GM21576 (cell line): ENCODE data around the gene EDIL3.
"Not testable (repeated sequence)": the region's sequence is repeated elsewhere in the genome, so short reads cannot be mapped to it uniquely, and the experiment has no call there.

Experiments
- ATAC-seq: cut with Tn5 transposase; IDR thresholded peaks from one replicate; pipeline ENCODE4 v1.9.1; 2021; ENCODE audit warnings: mild to moderate bottlenecking, moderate library complexity; ENCODE audit not compliant: unreplicated experiment

Gene EDIL3

DNA sequence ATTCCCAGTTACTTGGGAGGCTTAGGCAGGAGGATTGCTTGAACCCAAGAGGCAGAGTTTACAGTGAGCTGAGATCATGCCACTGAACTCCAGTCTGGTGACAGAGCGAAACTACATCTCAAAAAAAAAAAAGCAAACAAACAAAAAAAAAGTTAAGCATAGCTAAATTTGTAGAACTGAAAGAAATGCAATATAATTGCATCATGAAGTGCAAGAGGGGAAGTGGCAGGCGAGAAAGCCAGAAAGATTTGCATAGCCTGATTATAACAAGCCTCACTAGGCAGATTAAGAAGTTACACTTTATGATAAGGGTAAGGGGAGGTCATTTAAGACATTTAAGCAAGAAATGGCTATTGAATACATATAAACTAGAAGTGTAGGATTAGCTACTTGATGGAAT is 187.1 kb downstream of the EDIL3 start:
- ATAC-seq = peak; percentile 59

DNA sequence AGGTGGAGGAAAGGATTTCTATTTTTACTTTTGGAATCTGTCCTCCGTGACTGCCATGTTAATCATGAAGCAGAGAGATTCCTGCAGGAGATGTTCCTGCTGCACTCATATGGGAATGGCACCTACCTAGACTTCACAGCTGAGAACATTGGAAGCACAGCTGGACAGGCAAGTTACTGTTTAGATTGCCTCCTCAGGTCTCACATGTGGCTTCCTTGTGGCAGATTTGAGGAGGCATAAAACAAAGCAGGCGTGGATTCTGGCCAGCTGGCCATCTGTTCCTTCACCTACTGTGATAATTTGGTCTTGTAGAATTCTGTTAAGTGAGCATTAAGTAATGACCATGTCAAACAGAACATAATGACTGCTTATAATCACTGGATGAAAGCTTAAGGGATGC is 193.4 kb downstream of the EDIL3 start:
- no peak for ATAC-seq

DNA sequence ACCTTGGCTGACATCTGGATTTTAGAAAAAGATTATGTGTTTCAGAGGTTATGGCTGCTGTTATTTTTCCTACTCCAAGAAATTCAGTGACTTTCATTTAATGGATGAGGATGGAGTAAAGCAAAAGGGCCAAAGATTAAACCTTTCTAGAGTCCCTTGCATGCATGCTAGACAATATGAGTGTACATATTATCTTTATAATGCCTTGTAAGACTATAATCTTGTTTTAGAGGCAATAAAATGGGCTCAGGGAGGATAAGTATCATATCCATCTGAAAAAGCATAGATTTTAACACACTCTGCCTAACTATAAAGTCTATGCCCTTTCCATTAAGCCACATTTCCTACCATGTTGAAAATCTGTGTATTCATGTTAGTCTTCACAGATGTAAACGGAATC is 199.8 kb downstream of the EDIL3 start:
- ATAC-seq = no peak

DNA sequence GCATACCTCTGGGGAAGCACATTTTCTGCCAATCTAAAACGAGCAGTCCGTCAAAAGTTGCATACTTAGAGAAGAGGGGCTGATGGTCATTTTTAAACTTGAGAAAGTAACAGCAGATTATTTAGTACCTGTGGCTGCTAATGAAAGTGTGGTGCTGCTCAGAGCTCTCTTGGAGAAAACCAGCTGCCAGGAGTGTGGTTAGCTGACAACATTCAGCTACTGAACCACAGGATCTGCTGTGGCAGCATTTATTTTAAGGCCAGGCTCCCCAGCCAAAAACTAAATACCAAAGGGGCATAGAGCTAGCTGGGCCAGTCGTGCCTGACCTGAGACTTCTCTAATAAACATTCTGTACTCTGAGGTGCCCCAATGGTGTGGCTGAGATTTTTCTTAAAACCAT is 203.6 kb downstream of the EDIL3 start:
- no peak for ATAC-seq

DNA sequence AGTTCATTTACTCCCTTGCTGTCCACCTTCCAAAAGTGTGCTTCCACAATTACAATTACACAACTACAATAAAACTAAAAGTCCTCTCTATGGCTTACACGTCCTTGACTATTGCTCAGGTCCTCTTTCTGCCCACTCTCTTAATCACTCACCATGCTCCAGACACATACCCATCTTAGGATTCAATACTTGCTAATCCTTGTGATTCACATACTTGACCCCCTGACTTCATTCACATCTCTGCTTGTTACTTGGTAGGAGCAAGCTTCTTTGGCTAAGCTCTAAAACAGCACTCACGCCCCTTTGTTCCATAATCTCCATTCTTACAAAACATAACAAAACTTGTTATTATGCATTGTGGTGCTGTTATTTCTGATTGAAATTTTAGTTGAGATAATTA is 215.8 kb downstream of the EDIL3 start:
- ATAC-seq = no peak

DNA sequence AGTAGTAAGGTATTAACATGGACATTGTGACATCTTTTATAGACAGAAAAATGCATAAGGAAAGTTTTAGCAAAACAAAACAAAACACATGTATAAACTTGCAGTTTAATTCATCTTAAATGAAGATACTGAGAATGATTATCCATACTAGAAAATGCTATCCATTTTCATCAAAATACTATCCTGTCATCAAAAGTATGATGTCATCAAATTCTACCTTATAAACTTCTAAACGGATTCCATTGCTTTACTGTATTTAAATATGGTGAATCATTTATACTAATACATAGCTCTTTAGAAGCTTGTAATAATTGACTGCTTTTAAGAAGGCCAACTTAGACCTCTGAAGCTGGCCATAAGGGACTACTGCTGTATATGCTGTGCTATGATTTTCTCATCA is 221.0 kb downstream of the EDIL3 start:
- ATAC-seq = no peak

DNA sequence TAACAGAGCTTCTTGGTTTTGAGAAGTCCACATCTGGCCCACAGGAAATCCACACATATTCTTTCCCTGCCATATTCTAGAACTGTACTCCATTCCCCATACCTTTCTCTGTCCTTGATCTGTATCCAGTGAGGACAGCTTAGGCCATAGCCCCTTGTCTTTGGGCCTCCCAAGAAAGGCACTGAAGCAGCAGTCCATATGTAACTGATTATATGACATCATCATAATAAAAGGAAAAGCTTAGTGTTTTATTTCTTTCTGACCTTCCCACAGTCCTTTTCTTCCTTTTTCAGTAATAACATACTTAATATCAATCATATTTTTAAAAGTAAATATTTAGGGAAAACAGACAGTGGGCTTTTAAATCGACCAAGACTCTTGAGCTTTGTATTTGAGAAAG is 222.0 kb downstream of the EDIL3 start:
- ATAC-seq = no peak

DNA sequence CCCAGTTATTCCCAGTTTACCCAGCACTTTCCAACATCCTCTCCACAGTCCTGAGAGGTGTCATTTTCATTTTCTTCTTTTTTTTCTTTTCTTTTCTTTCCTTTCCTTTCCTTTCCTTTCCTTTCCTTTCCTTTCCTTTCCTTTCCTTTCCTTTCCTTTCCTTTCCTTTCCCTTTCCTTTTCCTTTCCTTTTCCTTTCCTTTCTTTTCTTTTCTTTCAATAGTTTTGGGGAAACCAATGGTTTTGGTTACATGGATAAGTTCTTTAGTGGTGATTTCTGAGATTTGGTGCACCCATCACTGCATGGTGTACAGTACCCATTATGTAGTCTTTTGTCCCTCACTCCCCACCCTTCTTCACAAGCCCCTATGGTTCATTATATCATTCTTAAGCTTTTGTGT is 224.0 kb downstream of the EDIL3 start:
- ATAC-seq = not testable (repeated sequence)

DNA sequence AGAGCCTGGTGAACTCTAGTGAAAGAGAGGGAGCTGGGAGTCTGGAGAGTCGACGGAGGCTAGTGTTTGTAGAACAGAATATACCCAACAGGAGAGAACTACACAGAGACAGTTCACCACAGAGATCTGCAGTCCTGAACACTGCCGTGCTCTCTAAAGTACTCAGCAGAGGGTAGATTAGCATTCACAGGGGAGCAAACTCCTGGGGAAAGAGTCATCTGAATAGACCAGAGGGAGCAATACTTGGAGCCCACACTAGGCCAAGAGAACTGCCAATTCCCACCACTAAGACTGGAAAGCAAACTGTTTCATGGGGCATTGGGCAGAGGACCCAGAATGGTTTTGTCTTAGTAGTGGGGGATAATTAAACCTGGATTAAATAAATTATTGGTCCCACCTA is 235.6 kb downstream of the EDIL3 start:
- no peak for ATAC-seq

DNA sequence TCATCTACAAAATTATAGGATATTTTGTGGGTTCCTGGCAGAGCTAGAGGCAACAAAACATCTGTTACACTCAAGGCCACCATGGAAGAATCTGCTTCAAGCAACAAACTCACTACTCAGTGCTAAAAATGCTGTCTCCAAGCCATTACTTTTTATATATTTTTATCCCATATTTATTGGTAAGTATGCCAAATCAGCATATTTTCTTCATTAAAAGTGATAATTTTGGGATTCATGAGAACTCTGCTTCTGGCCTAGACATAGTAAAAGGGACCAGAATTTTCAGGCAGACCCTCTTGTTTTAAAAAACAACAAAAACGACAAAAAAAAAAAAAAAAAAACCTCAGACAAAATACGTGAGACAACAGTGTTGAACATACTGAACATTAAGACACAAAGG is 236.0 kb downstream of the EDIL3 start:
- no peak for ATAC-seq

DNA sequence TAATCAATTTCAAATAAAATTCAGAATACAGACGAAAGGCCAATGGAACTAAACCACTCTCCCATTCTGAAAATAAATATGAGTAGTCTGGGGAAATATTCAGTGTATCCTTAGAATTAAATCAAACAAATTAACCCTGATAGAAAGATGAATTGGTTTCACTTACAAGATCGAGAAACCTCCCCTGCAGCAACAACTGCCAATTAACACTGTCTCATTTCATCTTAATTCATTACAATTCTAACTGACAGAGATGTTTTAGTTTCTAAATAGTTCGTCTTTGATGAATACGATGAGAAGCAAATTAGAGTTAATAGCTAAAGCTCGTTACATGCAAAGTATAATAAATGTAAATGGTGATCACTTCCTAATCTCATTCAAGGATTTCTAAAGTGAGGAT is 247.1 kb downstream of the EDIL3 start:
- ATAC-seq = no peak

DNA sequence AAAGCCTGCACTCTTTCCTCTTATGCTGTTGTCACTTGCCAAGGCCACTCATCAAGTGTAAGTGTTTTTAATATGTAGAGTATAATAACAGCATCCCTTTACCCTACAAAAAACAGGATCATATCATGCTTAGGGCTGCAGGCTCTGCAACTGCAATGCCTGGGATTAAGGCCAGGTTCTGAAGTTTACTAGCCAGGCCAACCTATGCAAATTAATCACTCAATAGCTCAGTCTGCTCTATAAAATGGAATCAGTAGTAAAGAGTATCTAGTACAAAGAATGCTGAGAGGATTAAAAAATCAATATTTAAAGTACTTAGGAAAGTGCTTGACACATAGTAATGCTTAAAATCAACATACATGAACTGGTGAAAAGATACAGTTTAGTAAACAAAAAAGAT is 253.3 kb downstream of the EDIL3 start:
- no peak for ATAC-seq

DNA sequence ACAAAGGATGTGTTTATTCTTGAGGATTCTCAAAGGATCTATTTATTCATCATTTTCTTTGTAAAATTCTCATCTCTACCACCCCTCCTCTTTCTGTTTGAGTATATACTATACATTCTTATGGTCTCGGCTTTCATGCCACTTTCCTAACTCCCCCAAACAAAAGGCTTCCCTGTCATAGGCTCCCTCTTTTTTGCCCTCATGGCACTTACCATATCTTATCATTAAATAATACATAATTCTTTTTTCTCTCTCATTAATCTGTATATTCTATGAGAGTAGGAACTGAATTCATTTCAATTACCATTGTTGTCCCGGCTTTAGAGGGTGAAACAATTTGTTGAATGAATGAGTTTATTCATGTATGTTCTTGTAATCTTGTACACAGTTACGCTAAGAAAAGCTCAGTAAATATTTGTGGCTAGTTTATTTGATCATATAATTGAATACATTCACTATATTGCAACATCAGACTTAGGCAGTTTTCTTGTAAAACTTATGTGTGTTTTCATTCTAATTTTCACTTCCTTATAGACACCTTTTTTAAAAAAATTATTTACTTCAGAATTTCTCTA is 254.6 kb downstream of the EDIL3 start:
- no peak for ATAC-seq

DNA sequence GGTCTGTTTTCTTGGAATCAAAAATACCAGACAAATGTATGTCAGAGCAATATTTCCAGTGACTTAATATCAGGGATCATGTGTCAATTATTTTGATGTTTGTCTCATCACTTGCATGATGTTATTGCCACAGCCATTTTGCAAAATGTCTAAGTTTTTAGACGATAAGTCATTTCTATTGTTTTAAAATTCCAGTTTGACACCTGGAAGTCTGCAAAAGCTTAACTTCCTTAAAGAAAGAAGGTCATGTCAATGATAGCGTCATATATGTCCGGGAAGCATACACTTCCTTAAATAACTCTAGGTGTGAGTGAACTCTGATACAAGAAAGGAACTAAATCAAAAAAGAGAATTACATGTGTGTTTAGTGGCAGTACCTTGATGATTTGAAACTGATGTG is 259.5 kb downstream of the EDIL3 start:
- ATAC-seq = no peak

DNA sequence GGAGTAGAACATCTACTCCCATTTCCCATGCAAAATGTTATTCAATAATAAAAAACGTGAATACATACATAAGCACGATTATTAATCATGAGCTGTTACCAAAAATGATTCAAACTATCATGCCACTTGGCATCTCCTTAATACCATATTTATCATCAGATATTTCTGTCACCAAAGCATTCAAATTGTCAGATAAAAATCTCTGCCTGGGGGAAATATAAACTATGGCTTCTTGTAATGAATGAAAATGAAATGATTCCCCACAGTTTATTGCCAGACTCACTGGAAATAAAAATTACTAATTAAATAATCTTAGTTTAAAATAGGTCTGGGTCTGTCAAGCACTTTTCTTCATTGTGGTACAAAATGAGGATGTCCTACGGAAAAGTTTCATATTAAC is 265.4 kb downstream of the EDIL3 start:
- no peak for ATAC-seq

DNA sequence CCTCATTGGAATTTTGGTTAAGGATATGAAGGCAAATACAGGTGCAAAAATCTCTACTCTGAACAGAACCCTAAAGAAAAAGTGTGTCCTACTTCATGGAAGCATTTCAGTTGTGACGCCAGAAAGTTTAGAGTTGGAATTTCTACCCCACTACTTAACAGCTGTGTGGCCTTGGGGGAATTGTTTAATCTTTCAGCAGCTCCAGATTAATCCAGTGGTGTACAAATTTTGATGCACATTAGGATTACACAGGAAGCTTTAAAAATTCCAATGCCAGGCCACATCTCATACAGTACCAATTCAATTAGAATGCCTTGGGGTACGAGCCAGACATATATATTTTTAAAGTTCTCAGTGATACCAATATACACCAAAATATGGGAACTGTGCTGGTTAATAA is 266.1 kb downstream of the EDIL3 start:
- ATAC-seq = no peak

DNA sequence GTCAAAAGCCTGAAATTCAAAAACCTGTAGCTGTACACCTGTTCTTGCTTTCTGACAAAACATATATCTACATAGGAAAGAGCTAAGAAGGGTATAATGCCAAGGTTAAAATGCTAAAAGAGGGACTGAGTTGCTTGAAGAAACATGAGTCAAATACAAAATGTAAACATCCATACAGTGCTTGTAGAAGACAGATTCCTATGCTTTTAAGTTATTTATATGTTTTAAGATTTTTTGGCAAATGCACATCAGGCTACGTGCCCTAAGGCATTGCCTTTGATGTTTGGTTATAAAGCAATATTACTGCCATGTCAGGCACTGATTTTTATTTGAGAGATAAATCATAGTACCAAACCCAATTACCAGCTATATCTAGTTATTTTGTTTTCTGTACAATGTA is 269.0 kb downstream of the EDIL3 start:
- no peak for ATAC-seq

DNA sequence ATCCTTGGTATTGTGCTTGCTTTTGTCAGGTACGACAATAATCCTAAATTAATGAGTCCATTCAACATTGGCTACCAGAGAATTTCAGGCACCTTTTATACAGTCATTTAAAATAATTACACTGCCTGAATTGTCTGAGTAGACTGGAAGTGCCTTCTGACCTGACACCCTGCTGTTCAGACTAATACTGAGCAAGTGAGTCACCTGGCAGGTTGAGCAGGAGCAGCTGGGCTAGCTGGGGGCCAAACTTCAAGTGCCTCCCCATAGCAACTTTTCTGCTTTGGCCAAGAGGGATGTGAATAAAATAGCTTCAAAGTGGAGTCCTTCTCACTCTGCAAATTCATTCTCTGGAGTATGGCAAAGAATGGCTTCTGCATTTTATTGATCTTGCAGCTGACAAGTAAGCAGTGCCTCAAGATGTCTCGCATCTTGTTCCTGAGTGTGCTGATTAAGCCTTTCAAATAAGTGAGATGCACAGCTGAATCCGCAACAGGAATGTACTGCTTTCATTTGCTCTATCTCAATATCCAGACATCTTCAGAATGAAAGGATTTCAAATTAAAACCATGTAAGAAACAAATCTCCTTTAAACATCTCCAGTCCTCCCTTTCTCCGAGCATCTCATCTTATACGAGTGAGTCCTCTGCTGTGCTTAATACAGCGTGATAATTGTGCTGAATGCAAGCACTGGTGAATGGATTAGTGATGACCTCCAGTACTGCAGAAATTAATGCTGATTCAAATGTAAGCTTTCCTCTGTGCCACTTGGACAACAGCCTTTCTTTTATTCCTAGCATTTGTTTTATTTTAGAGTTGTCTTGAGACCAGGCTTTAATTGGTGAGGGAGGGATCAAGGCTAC is 271.2 kb downstream of the EDIL3 start:
- no peak for ATAC-seq

DNA sequence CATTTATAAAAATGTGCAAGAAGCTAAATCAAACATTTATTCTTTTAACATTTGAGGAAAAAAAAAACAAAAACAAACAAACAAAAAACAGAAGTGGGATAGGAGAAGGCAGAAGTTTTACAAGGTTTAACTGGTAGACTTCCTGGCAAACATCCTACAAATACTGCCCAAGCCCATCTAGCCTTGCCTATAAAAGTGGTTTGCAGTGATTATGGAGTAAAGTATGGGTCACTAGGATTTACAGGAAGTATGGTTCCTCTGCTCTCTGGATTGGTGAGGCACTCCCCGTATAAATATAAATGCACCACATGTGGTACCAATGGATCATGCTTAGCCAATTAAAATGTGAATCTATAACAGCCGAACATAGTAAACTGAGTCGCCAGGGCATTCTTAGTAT is 291.9 kb downstream of the EDIL3 start:
- no peak for ATAC-seq

DNA sequence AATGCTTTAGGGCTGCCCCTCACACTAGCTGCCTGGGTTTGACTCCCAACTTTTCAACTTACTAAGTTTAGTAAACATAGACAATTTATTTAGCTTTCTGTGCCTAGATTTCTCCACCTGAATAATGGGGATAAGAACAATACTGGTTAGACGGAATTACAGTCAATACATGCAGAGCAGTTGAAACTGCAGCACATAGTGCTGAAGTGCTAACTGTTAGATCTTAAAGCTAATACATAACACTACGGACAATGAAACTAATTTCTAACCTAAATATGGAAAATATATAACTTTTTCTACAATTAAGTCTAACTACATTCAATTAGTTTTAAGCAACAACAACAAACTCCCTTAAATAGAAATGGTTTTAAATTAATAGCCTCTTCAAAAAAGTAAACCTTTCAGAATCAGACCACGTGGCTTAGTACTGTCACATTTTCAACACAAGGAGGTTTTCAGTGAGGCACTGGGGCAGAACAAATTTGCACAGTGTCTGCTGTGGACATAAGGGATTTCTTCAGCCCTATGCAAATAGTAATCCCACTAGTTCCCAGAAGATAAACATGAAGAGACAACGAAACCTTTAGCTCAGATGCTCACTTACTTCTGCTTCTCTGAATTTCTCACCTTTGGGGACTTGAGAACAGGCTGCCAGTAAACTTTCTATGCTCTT is 293.4 kb downstream of the EDIL3 start:
- ATAC-seq = no peak

DNA sequence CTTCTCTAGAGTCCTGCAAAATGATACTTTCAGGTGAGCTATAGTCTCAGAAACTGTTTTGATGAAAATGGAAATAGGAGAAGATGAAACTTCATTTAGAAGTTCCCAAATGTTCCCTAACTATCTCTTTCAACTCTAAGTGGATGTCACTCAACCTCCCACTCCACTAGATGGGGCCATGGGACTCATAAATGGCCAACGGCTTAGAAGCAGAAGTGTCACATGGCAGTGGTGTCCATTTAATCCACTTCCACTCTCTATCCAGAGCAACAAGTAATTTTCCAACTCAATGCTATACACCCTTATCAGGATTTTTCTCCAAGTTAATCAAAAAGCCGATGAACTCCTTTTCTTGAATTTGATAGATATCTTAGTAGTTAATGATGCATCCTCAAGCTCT is 295.7 kb downstream of the EDIL3 start:
- ATAC-seq = no peak

DNA sequence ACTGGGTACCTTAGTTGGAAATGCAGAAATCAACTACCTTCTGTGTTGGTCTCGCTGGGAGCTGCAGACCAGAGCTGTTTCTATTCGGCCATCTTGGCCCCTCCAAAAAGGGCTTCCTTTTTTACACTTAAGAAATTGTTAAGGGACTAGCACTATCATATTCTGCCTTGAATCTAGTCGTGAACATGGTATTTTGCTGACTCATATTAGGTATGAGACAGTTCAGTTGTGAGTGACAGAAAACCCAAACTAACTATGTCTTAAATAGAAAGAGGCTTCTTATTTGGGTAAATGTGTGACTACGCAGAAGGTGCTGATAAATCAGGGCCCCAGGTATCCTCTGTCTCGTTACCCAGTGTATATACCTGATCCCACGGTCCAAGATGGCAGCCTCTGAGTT is 298.2 kb downstream of the EDIL3 start:
- ATAC-seq = no peak
